SK-N-SH (cell line): Measurements from ENCODE around the gene MGRN1.

Experiments used
- CHD2 ChIP-seq: fragments of 150-350 bp; IDR thresholded peaks from 2 replicates; pipeline ENCODE4 v1.6.1; 2018; ENCODE audit warnings: low read length; ENCODE audit not compliant: partially characterized antibody
- CTCF ChIP-seq: fragments of 200-600 bp; sonication (generic); IDR thresholded peaks from 2 replicates; pipeline ENCODE4 v1.6.1; 2017; ENCODE audit warnings: antibody characterized with exemption, mild to moderate bottlenecking, moderate library complexity
- GABPA ChIP-seq: IDR thresholded peaks from 2 replicates; pipeline ENCODE4 v1.4.0; 2012; ENCODE audit warnings: low read depth, mild to moderate bottlenecking
- JUND ChIP-seq: IDR thresholded peaks from 2 replicates; pipeline ENCODE4 v1.4.0; 2012
- NRF1 ChIP-seq: IDR thresholded peaks from 2 replicates; pipeline ENCODE4 v1.6.1; 2012; ENCODE audit warnings: low read depth, mild to moderate bottlenecking, low read length
- POLR2AphosphoS5 ChIP-seq: IDR thresholded peaks from 2 replicates; pipeline ENCODE4 v1.6.1; 2012; ENCODE audit warnings: low read depth, low read length
- REST ChIP-seq: IDR thresholded peaks from 2 replicates; pipeline ENCODE4 v1.6.1; 2012; ENCODE audit warnings: mild to moderate bottlenecking, low read depth, low read length, moderate library complexity
- RFX5 ChIP-seq: IDR thresholded peaks from 2 replicates; pipeline ENCODE4 v1.6.1; 2012; ENCODE audit warnings: mild to moderate bottlenecking, improper control_type of control experiment, low read length
- SIN3A ChIP-seq: IDR thresholded peaks from 2 replicates; pipeline ENCODE4 v1.6.1; 2012; ENCODE audit warnings: low read depth, mild to moderate bottlenecking, low read length, moderate library complexity, borderline replicate concordance
- TAF1 ChIP-seq: IDR thresholded peaks from 2 replicates; pipeline ENCODE4 v1.6.1; 2012; ENCODE audit warnings: low read depth, mild to moderate bottlenecking, low read length, moderate library complexity, borderline replicate concordance
- TF ChIP-seq, protein P1 (sequence below): fragments of 150-350 bp; IDR thresholded peaks from 2 replicates; pipeline ENCODE4 v1.6.1; 2017; ENCODE audit warnings: antibody characterized with exemption, low read length, low read depth, borderline replicate concordance

GRCh38 chr16:4686497-4687210 lies 62.0 kb downstream of the MGRN1 start:
- no peak for TF ChIP-seq RFX5
- no peak for TF ChIP-seq CTCF
- no peak for TF ChIP-seq CHD2
- no peak for TF ChIP-seq POLR2AphosphoS5
- TF ChIP-seq TAF1 = no peak
- no peak for TF ChIP-seq REST
- TF ChIP-seq GABPA = no peak
- no peak for TF ChIP-seq NRF1
- no peak for TF ChIP-seq SIN3A
- TF ChIP-seq, protein P1, sequence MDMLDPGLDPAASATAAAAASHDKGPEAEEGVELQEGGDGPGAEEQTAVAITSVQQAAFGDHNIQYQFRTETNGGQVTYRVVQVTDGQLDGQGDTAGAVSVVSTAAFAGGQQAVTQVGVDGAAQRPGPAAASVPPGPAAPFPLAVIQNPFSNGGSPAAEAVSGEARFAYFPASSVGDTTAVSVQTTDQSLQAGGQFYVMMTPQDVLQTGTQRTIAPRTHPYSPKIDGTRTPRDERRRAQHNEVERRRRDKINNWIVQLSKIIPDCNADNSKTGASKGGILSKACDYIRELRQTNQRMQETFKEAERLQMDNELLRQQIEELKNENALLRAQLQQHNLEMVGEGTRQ = no peak
- TF ChIP-seq JUND = no peak
